GM12872 (cell line): Measurements from ENCODE around the gene UXT.

ENCODE experiments used
- CTCF ChIP-seq: IDR thresholded peaks from 3 replicates; pipeline ENCODE4 v1.5.1; 2011; ENCODE audit warnings: low read depth, mild to moderate bottlenecking, low read length, moderate library complexity; ENCODE audit not compliant: insufficient read depth

UXT gene

GRCh38 chrX:47658684-47659420, at the start of gene UXT:
UXT (minus strand) TSS chrX:47659180; CDS start chrX:47658927, 253 bp downstream.
- no peak for TF ChIP-seq CTCF

- TF ChIP-seq CTCF: no peak
Observed at GRCh38 chrX:47707031-47707780, 48.2 kb upstream of the UXT start.

- TF ChIP-seq CTCF: no peak
Observed at GRCh38 chrX:47706575-47706974, 47.6 kb upstream of the UXT start.

GRCh38 chrX:47704736-47705135, 45.8 kb upstream of the UXT start:
- no peak for TF ChIP-seq CTCF

- no peak for TF ChIP-seq CTCF
Observed at GRCh38 chrX:47697181-47697580, 38.2 kb upstream of the UXT start.

GRCh38 chrX:47690175-47690574, 31.2 kb upstream of the UXT start:
- no peak for TF ChIP-seq CTCF

- no peak for TF ChIP-seq CTCF
Observed at GRCh38 chrX:47687263-47687662, 28.3 kb upstream of the UXT start.
